Measurements from ENCODE around the gene BCAS1.
"Not testable (repeated sequence)": the region's sequence is repeated elsewhere in the genome, so short reads cannot be mapped to it uniquely, and the experiment has no call there.

BCAS1 gene

GRCh38 chr20:53937339-53937741 lies 133.1 kb downstream of the BCAS1 start:
- Histone ChIP-seq H3K4me3 (ENCODE audit: insufficient read length, low read depth) (no peak overlapping the region), H3K4me1 (ENCODE audit: insufficient read depth, insufficient read length) (no peaks in the 10 kb centered on the region), H3K9ac (ENCODE audit: insufficient read length, low read depth) (no peak overlapping the region), H3K9me3 (ENCODE audit: insufficient read depth, low read length) (no peaks in the 10 kb centered on the region), H3K36me3 (ENCODE audit: insufficient read depth, insufficient read length, low read length) (no peaks in the 10 kb centered on the region), H3K27me3 (ENCODE audit: insufficient read depth, insufficient read length) (no peaks in the 10 kb centered on the region)
- no peak for DNase-seq (ENCODE audit: low read depth, low spot score)
- TF ChIP-seq ZNF274 (IDR thresholded peaks at IDR 0.05; ENCODE audit: low read depth, low read length): no peak
- TF ChIP-seq YY1 (IDR thresholded peaks at IDR 0.05; ENCODE audit: insufficient read depth, insufficient read length): no peak
- no peak for TF ChIP-seq SUZ12 (IDR thresholded peaks at IDR 0.05; ENCODE audit: extremely low read depth, insufficient read depth, insufficient read length)

- no peak for DNase-seq (ENCODE audit: low read depth, low spot score)
- no peak overlapping the region for H3K9ac ChIP-seq (ENCODE audit: insufficient read length, low read depth)
Measured at GRCh38 chr20:53935344-53936084, 134.9 kb downstream of the BCAS1 start.

GRCh38 chr20:53934421-53935343 lies 135.7 kb downstream of the BCAS1 start:
- Histone ChIP-seq H3K9me3 (ENCODE audit: insufficient read depth, low read length) (no peaks in the 10 kb centered on the region), H3K27me3 (ENCODE audit: insufficient read depth, insufficient read length) (no peaks in the 10 kb centered on the region), H3K36me3 (ENCODE audit: insufficient read depth, insufficient read length, low read length) (no peaks in the 10 kb centered on the region), H3K4me3 (ENCODE audit: insufficient read length, low read depth) (no peak overlapping the region), H3K4me1 (ENCODE audit: insufficient read depth, insufficient read length) (no peaks in the 10 kb centered on the region), H3K9ac (ENCODE audit: insufficient read length, low read depth) (no peak overlapping the region)
- no peak for DNase-seq (ENCODE audit: low read depth, low spot score)
- no peak for TF ChIP-seq ZNF274 (IDR thresholded peaks at IDR 0.05; ENCODE audit: low read depth, low read length)
- no peak for TF ChIP-seq YY1 (IDR thresholded peaks at IDR 0.05; ENCODE audit: insufficient read depth, insufficient read length)
- no peak for TF ChIP-seq SUZ12 (IDR thresholded peaks at IDR 0.05; ENCODE audit: extremely low read depth, insufficient read depth, insufficient read length)

More at GRCh38 chr20:53935344-53936084, 134.9 kb downstream of the BCAS1 start:
- no peak for TF ChIP-seq YY1 (IDR thresholded peaks at IDR 0.05; ENCODE audit: insufficient read depth, insufficient read length)
- no peak for TF ChIP-seq ZNF274 (IDR thresholded peaks at IDR 0.05; ENCODE audit: low read depth, low read length)
- no peak for TF ChIP-seq SUZ12 (IDR thresholded peaks at IDR 0.05; ENCODE audit: extremely low read depth, insufficient read depth, insufficient read length)
- Histone ChIP-seq H3K9me3 (ENCODE audit: insufficient read depth, low read length) (no peaks in the 10 kb centered on the region), H3K36me3 (ENCODE audit: insufficient read depth, insufficient read length, low read length) (no peaks in the 10 kb centered on the region), H3K4me3 (ENCODE audit: insufficient read length, low read depth) (no peak overlapping the region), H3K27me3 (ENCODE audit: insufficient read depth, insufficient read length) (no peaks in the 10 kb centered on the region), H3K4me1 (ENCODE audit: insufficient read depth, insufficient read length) (no peaks in the 10 kb centered on the region)

GRCh38 chr20:53933232-53933846 lies 137.1 kb downstream of the BCAS1 start:
- no peak overlapping the region for H3K9ac ChIP-seq (ENCODE audit: insufficient read length, low read depth)
- DNase-seq (ENCODE audit: low read depth, low spot score): no peak
- TF ChIP-seq ZNF274 (IDR thresholded peaks at IDR 0.05; ENCODE audit: low read depth, low read length) (no peak), SUZ12 (IDR thresholded peaks at IDR 0.05; ENCODE audit: extremely low read depth, insufficient read depth, insufficient read length) (no peak), YY1 (IDR thresholded peaks at IDR 0.05; ENCODE audit: insufficient read depth, insufficient read length) (no peak)
- no peaks in the 10 kb centered on the region for H3K4me1 ChIP-seq (ENCODE audit: insufficient read depth, insufficient read length)
- H3K36me3 ChIP-seq (ENCODE audit: insufficient read depth, insufficient read length, low read length): no peaks in the 10 kb centered on the region
- H3K27me3 ChIP-seq (ENCODE audit: insufficient read depth, insufficient read length): no peaks in the 10 kb centered on the region
- no peaks in the 10 kb centered on the region for H3K9me3 ChIP-seq (ENCODE audit: insufficient read depth, low read length)
- H3K4me3 ChIP-seq (ENCODE audit: insufficient read length, low read depth): no peak overlapping the region

GRCh38 chr20:53932655-53933192 lies 137.7 kb downstream of the BCAS1 start:
- H3K36me3 ChIP-seq (ENCODE audit: insufficient read depth, insufficient read length, low read length); H3K9ac ChIP-seq (ENCODE audit: insufficient read length, low read depth); H3K4me1 ChIP-seq (ENCODE audit: insufficient read depth, insufficient read length); DNase-seq (ENCODE audit: low read depth, low spot score); H3K27me3 ChIP-seq (ENCODE audit: insufficient read depth, insufficient read length); H3K9me3 ChIP-seq (ENCODE audit: insufficient read depth, low read length); H3K4me3 ChIP-seq (ENCODE audit: insufficient read length, low read depth): not testable (repeated sequence)

- H3K4me1 ChIP-seq (ENCODE audit: insufficient read depth, insufficient read length): no peaks in the 10 kb centered on the region
- no peaks in the 10 kb centered on the region for H3K27me3 ChIP-seq (ENCODE audit: insufficient read depth, insufficient read length)
- H3K4me3 ChIP-seq (ENCODE audit: insufficient read length, low read depth): no peak overlapping the region
- no peak for TF ChIP-seq SUZ12 (IDR thresholded peaks at IDR 0.05; ENCODE audit: extremely low read depth, insufficient read depth, insufficient read length)
- no peak for TF ChIP-seq ZNF274 (IDR thresholded peaks at IDR 0.05; ENCODE audit: low read depth, low read length)
- TF ChIP-seq YY1 (IDR thresholded peaks at IDR 0.05; ENCODE audit: insufficient read depth, insufficient read length): no peak
- no peaks in the 10 kb centered on the region for H3K36me3 ChIP-seq (ENCODE audit: insufficient read depth, insufficient read length, low read length)
- H3K9me3 ChIP-seq (ENCODE audit: insufficient read depth, low read length): no peaks in the 10 kb centered on the region
- no peak overlapping the region for H3K9ac ChIP-seq (ENCODE audit: insufficient read length, low read depth)
- no peak for DNase-seq (ENCODE audit: low read depth, low spot score)
Measured at GRCh38 chr20:53931597-53931996, 138.8 kb downstream of the BCAS1 start.

All from NT2/D1 (cell line).